ENCODE measurements around the gene TTLL1.

- TF ChIP-seq POLR2A (IDR thresholded peaks at IDR 0.05): no peak
- no peak for TF ChIP-seq CTCF (IDR thresholded peaks at IDR 0.05)
Observed at GRCh38 chr22:43080616-43081015, 8.6 kb downstream of the TTLL1 start.
